Superior temporal gyrus (tissue), 1 donor: ENCODE measurements around the gene TARS2.

Experiments used
- DNase-seq: peaks from one replicate; pipeline ENCODE4 v3.0.0-alpha.2; 2016; ENCODE audit errors: extremely low spot score

The TARS2 gene

GRCh38 chr1:150555971-150556865 lies 69.0 kb downstream of the TARS2 start:
- DNase-seq = no peak

GRCh38 chr1:150557065-150557600 lies 69.9 kb downstream of the TARS2 start:
- DNase-seq = no peak
